Transverse colon (tissue), 4 donors: ENCODE results near the gene FAM83G. TPM values are rescaled to one million over a fixed set of nuclear protein-coding genes. Genes with fewer than 3 reads are reported as not detected.

Source experiments
- DNase-seq: peaks from one replicate; pipeline ENCODE4 v3.0.0-alpha.2; 2019
- H3K27ac ChIP-seq, 4 donors: fragments of 200-600 bp; sonication (generic); 2 replicates each; pipeline ENCODE4 v1.5.1; 2016 to 2018; ENCODE audit warnings: inconsistent platforms in 4 of 4
- H3K27me3 ChIP-seq: fragments of 200-600 bp; sonication (generic); 2 replicates; pipeline ENCODE4 v1.5.1; 2017; ENCODE audit warnings: inconsistent platforms
- H3K36me3 ChIP-seq, 4 donors: fragments of 200-600 bp; sonication (generic); 2 replicates each; pipeline ENCODE4 v1.5.1; 2017 to 2019; ENCODE audit warnings: inconsistent platforms in 4 of 4
- H3K4me1 ChIP-seq, 4 donors: fragments of 200-600 bp; sonication (generic); 2 replicates each; pipeline ENCODE4 v1.5.1; 2017 to 2020; ENCODE audit warnings: inconsistent platforms in 4 of 4
- H3K4me3 ChIP-seq, 4 donors: fragments of 200-600 bp; sonication (generic); 1 replicate in 1 of 4; 2 replicates in 3 of 4; pipeline versions ENCODE4 v1.5.1 to v1.6.1; 2017 to 2019; ENCODE audit warnings: inconsistent platforms in 4 of 4
- H3K9me3 ChIP-seq, 2 donors: fragments of 200-600 bp; sonication (generic); 2 replicates each; pipeline ENCODE4 v1.5.1; 2017 to 2019; ENCODE audit warnings: inconsistent platforms in 2 of 2
- EP300 ChIP-seq: sonication (generic); formaldehyde crosslinking; IDR thresholded peaks from one replicate; pipeline ENCODE4 v1.6.1; 2017; ENCODE audit warnings: antibody characterized with exemption, low read depth
- POLR2A ChIP-seq: fragments of 450-650 bp; IDR thresholded peaks from one replicate; pipeline ENCODE4 v1.6.1; 2016; ENCODE audit warnings: antibody characterized with exemption, mild to moderate bottlenecking, moderate library complexity
- POLR2AphosphoS5 ChIP-seq, 3 donors: sonication (generic); formaldehyde crosslinking; IDR thresholded peaks; one replicate each; pipeline ENCODE4 v1.6.1; 2016; ENCODE audit warnings: antibody characterized with exemption in 3 of 3
- WGBS, 2 donors: methylation state at CpG; one replicate each; pipeline ENCODE4 v1.1.5; 2018; ENCODE audit warnings: low coverage in 1 of 2; 5-methylcytosine and 5-hydroxymethylcytosine counted together
- in situ Hi-C, 4 donors: fragments of 200-750 bp; cut with MboI; loops; one replicate each; pipeline versions ENCODE4 v1.15.0 to v1.15.1; 2017; ENCODE audit warnings: low sequenced_read_pairs in 3 of 4, low pct_ligation_motif_present in 1 of 4, low pct_unique_long_range_greater_than_20kb in 1 of 4
- intact Hi-C: fragments of 100-400 bp; cut with DNase I; formaldehyde crosslinking; loops from one replicate; pipeline ENCODE4 v1.15.1; 2023; ENCODE audit warnings: low total_unique reads
- small RNA-seq, 4 donors: library from RNA; depleted of rRNA; stranded (forward); fragments of <200 nt; gene quantifications; one replicate each; pipeline ENCODE3, GENCODE V24; 2016
- total RNA-seq, 4 donors: library from RNA; depleted of rRNA; stranded (reverse); fragments of >200 nt; gene quantifications; one replicate each; pipeline ENCODE4 v1.1.0, GENCODE V29; 2016
- TF ChIP-seq, protein P1 (sequence below), 5 experiments: fragments of 200-600 bp in 3 of 5; fragments of 450-650 bp in 2 of 5; sonication (generic) in 3 of 5; IDR thresholded peaks; 1 replicate in 2 of 5; 2 replicates in 3 of 5; pipeline ENCODE4 v1.5.1; 2016 to 2017; ENCODE audit warnings: antibody characterized with exemption in 5 of 5, inconsistent platforms in 3 of 5, mild to moderate bottlenecking in 2 of 5, moderate library complexity in 1 of 5

The FAM83G gene
- total RNA-seq, 4 donors from 2014 or later, result 33.6 to 75.6 (median 39.4) TPM

DNA sequence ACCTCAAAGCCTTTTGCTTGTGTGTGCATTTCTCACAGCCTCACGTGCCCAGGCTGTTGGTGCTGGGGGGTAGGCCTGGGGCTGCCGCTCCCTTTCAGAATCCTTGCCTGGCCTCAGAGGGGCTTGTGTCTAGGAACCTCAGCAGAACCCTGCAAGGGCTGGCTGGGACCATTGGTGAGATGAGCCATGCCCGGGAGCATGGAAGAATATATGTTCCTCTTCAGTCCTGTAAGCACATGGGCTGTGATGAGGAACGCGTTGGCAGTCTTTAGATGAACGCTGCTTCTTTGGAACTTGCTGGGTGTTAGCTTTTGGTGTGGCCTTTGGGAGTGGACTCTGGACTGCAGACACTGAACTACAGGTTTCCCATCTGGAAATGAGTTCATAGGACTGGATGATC lies 84.6 kb downstream of the FAM83G start:
- intact Hi-C loops (no loop called here), in situ Hi-C loops (no loop called here)
- no peak overlapping the region for H3K4me3 ChIP-seq
- H3K36me3 ChIP-seq, result peaks cover 0 to 6% (median 3%) of the 10 kb centered on the region in 4 donors
- WGBS, 2 donors, result 39 to 47% methylated on average over 3 to 6 of the region's 6 CpGs
- no peaks in the 10 kb centered on the region for H3K27me3 ChIP-seq
- DNase-seq, result peak; percentile 48
- H3K4me1 ChIP-seq, result peaks cover 23 to 41% (median 32%) of the 10 kb centered on the region in 4 donors
- TF ChIP-seq POLR2A, result no peak
- TF ChIP-seq, protein P1, sequence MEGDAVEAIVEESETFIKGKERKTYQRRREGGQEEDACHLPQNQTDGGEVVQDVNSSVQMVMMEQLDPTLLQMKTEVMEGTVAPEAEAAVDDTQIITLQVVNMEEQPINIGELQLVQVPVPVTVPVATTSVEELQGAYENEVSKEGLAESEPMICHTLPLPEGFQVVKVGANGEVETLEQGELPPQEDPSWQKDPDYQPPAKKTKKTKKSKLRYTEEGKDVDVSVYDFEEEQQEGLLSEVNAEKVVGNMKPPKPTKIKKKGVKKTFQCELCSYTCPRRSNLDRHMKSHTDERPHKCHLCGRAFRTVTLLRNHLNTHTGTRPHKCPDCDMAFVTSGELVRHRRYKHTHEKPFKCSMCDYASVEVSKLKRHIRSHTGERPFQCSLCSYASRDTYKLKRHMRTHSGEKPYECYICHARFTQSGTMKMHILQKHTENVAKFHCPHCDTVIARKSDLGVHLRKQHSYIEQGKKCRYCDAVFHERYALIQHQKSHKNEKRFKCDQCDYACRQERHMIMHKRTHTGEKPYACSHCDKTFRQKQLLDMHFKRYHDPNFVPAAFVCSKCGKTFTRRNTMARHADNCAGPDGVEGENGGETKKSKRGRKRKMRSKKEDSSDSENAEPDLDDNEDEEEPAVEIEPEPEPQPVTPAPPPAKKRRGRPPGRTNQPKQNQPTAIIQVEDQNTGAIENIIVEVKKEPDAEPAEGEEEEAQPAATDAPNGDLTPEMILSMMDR (IDR thresholded peaks at IDR 0.05), result no peak
- TF ChIP-seq EP300, result no peak
- no peak for TF ChIP-seq POLR2AphosphoS5 (IDR thresholded peaks at IDR 0.05)
- H3K9me3 ChIP-seq, result no peaks in the 10 kb centered on the region
- peak overlapping the region; percentile 36 to 77 (median 66) for H3K27ac ChIP-seq

Small RNA genes lying within 50 kb of the gene (small RNA-seq; reads per million reads assigned to genes)
- gene AC090286.3, result 0 reads per million in 4 donors
- 0 reads per million in 4 donors for gene RF00324

Other genes starting within 250 kb of the FAM83G start
- gene TVP23B, start 223.6 kb downstream of the FAM83G start, total RNA-seq, result 10 to 100 TPM in 2 of 4 donors, 1 to 10 TPM in 1, under 1 TPM in 1; 0.40 to 35.2 (median 19.9) TPM
- gene PRPSAP2, start 146.6 kb downstream of the FAM83G start, total RNA-seq, result 10 to 100 TPM; 22.4 to 77.0 (median 27.2) TPM
- gene SLC5A10, start 52.6 kb downstream of the FAM83G start, total RNA-seq, result not detected
- gene GRAP, start 42.2 kb upstream of the FAM83G start, total RNA-seq, result 10 to 100 TPM in 1 of 4 donors, 1 to 10 TPM in 3; 1.6 to 20.2 (median 5.5) TPM
- gene GRAPL, start 122.8 kb upstream of the FAM83G start, total RNA-seq, result 1 to 10 TPM in 2 of 4 donors, not detected in 2; 2.2 to 4.1 TPM
- 10 to 100 TPM; 30.4 to 98.7 (median 65.5) TPM for gene EPN2, start 232.6 kb upstream of the FAM83G start, total RNA-seq